PC-3 (cell line): ENCODE results near the gene UBL7. TPM values are rescaled to one million over a fixed set of nuclear protein-coding genes. Genes with fewer than 3 reads are reported as not detected.

Experiments
- ATAC-seq: fragments of 200-7000 bp; cut with Tn5 transposase; 2 replicates; pipeline ENCODE4 v1.9.1; 2020; ENCODE audit warnings: mild to moderate bottlenecking, moderate library complexity
- BruUV-seq: library from RNA; stranded (reverse); fragments of 400-500 nt; replicated peaks from 2 replicates; lab custom pipeline; 2021; lab: Mats Ljungman, UMichigan
- CTCF ChIA-PET: fragments of 300-600 bp; sonication (Branson Sonifier 250); formaldehyde crosslinking; loops from one replicate; lab custom pipeline; 2022; ENCODE audit warnings: antibody characterized with exemption; lab: Charles Lee
- POLR2A ChIA-PET: fragments of 300-600 bp; sonication (Branson Sonifier 250); formaldehyde crosslinking; loops from one replicate; lab custom pipeline; 2022; ENCODE audit warnings: antibody characterized with exemption; ENCODE audit not compliant: unreplicated experiment; lab: Charles Lee
- DNase-seq: peaks from one replicate; pipeline ENCODE4 v3.0.0-alpha.2; 2015
- H2AFZ ChIP-seq: fragments of 300-600 bp; sonication (generic); 2 replicates; pipeline ENCODE4 v1.6.0; 2016; ENCODE audit warnings: antibody characterized with exemption, low read length
- H3F3A ChIP-seq: fragments of 300-600 bp; sonication (generic); one replicate; pipeline ENCODE4 v1.6.0; 2017; ENCODE audit warnings: antibody characterized with exemption, low read length, control low read depth, mild to moderate bottlenecking; ENCODE audit not compliant: unreplicated experiment
- H3K27ac ChIP-seq: fragments of 300-600 bp; sonication (generic); 2 replicates; pipeline ENCODE4 v1.5.1; 2016; ENCODE audit warnings: mild to moderate bottlenecking, low read length
- H3K27me3 ChIP-seq: fragments of 300-600 bp; sonication (generic); 2 replicates; pipeline ENCODE4 v1.6.1; 2016; ENCODE audit warnings: low read length, mixed read lengths
- H3K36me3 ChIP-seq: fragments of 300-600 bp; sonication (generic); 2 replicates; pipeline ENCODE4 v1.6.1; 2016; ENCODE audit warnings: low read depth, mixed run types, low read length, mixed read lengths
- H3K4me1 ChIP-seq: fragments of 300-600 bp; sonication (generic); 2 replicates; pipeline ENCODE4 v1.5.1; 2016; ENCODE audit warnings: low read length; ENCODE audit not compliant: insufficient read depth
- H3K4me2 ChIP-seq: fragments of 300-600 bp; sonication (generic); 2 replicates; pipeline ENCODE4 v1.6.0; 2016; ENCODE audit warnings: low read length
- H3K4me3 ChIP-seq: fragments of 300-600 bp; sonication (generic); 2 replicates; pipeline ENCODE4 v1.5.1; 2016; ENCODE audit warnings: mild to moderate bottlenecking, low read length, mixed read lengths
- H3K79me2 ChIP-seq: fragments of 300-600 bp; sonication (generic); 2 replicates; pipeline ENCODE4 v1.6.1; 2017; ENCODE audit warnings: low read length, mixed read lengths
- H3K9ac ChIP-seq: fragments of 300-600 bp; sonication (generic); 2 replicates; pipeline ENCODE4 v1.6.0; 2016; ENCODE audit warnings: mild to moderate bottlenecking, low read length
- H3K9me2 ChIP-seq: fragments of 300-600 bp; sonication (generic); replicated peaks from 2 replicates; pipeline ENCODE4 v1.6.1; 2016; ENCODE audit warnings: mixed run types, low read length, mixed read lengths
- H3K9me3 ChIP-seq: fragments of 300-600 bp; sonication (generic); 2 replicates; pipeline ENCODE4 v1.6.1; 2016; ENCODE audit warnings: low read length, mixed read lengths
- H4K20me1 ChIP-seq: fragments of 300-600 bp; sonication (generic); 2 replicates; pipeline ENCODE4 v1.6.1; 2016; ENCODE audit warnings: low read length, mixed read lengths
- EZH2 ChIP-seq: fragments of 300-600 bp; sonication (generic); IDR thresholded peaks from one replicate; pipeline ENCODE4 v1.6.1; 2017; ENCODE audit warnings: antibody characterized with exemption, mild to moderate bottlenecking, low read length; ENCODE audit not compliant: unreplicated experiment
- EZH2phosphoT487 ChIP-seq: fragments of 300-600 bp; sonication (generic); IDR thresholded peaks from 2 replicates; pipeline ENCODE4 v1.6.1; 2018; ENCODE audit warnings: mild to moderate bottlenecking, antibody characterized with exemption, low read length, borderline replicate concordance
- intact Hi-C: fragments of 100-400 bp; cut with micrococcal nuclease; formaldehyde crosslinking; loops from 2 replicates; pipeline ENCODE4 v1.9.0; 2023
- total RNA-seq: library from RNA; depleted of rRNA; stranded (reverse); fragments of >200 nt; gene quantifications from 2 replicates; pipeline ENCODE4 v1.2.3, GENCODE V29; 2014
- TF ChIP-seq, protein P1 (sequence below): fragments of 300-600 bp; sonication (generic); conservative IDR thresholded peaks from 2 replicates; pipeline ENCODE4 v1.5.1; 2017; ENCODE audit warnings: antibody characterized with exemption, low read depth, mild to moderate bottlenecking, low read length

UBL7 gene
- total RNA-seq, 1 experiment from 2014 or later, result 57.1 TPM

- Histone ChIP-seq H3K4me2 (no peak overlapping the region), H3K36me3 (peaks cover 39% of the 10 kb centered on the region)
- CTCF ChIA-PET, result no interaction called here
Measured at GRCh38 chr15:74428442-74428787, 32.5 kb downstream of the UBL7 start.

GRCh38 chr15:74427607-74428441 is 33.1 kb downstream of the UBL7 start:
- H3K27me3 ChIP-seq, result no peaks in the 10 kb centered on the region
- no peaks in the 10 kb centered on the region for H3K9me2 ChIP-seq
- ATAC-seq, result no peak
- no TSS peak for BruUV-seq
- H3F3A ChIP-seq, result no peaks in the 10 kb centered on the region
- H3K36me3 ChIP-seq, result peaks cover 39% of the 10 kb centered on the region
- POLR2A ChIA-PET, result no interaction called here
- H4K20me1 ChIP-seq, result peaks cover 98% of the 10 kb centered on the region
- intact Hi-C loops, result no loop called here
- H3K4me2 ChIP-seq, result no peak overlapping the region
- H3K9me3 ChIP-seq, result no peaks in the 10 kb centered on the region
- H3K4me3 ChIP-seq, result no peak overlapping the region
- TF ChIP-seq, protein P1, sequence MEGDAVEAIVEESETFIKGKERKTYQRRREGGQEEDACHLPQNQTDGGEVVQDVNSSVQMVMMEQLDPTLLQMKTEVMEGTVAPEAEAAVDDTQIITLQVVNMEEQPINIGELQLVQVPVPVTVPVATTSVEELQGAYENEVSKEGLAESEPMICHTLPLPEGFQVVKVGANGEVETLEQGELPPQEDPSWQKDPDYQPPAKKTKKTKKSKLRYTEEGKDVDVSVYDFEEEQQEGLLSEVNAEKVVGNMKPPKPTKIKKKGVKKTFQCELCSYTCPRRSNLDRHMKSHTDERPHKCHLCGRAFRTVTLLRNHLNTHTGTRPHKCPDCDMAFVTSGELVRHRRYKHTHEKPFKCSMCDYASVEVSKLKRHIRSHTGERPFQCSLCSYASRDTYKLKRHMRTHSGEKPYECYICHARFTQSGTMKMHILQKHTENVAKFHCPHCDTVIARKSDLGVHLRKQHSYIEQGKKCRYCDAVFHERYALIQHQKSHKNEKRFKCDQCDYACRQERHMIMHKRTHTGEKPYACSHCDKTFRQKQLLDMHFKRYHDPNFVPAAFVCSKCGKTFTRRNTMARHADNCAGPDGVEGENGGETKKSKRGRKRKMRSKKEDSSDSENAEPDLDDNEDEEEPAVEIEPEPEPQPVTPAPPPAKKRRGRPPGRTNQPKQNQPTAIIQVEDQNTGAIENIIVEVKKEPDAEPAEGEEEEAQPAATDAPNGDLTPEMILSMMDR, result no peak
- no peak for TF ChIP-seq EZH2phosphoT487
- TF ChIP-seq EZH2, result no peak
- H3K79me2 ChIP-seq, result peaks cover 100% of the 10 kb centered on the region
- CTCF ChIA-PET, result no interaction called here
- no peak overlapping the region for H3K27ac ChIP-seq
- no peak overlapping the region for H2AFZ ChIP-seq
- no peak overlapping the region for H3K9ac ChIP-seq
- no peak for DNase-seq
- peaks cover 56% of the 10 kb centered on the region for H3K4me1 ChIP-seq

More at GRCh38 chr15:74428442-74428787, 32.5 kb downstream of the UBL7 start:
- no peaks in the 10 kb centered on the region for H3F3A ChIP-seq
- DNase-seq (no peak), ATAC-seq (no peak)
- POLR2A ChIA-PET, result no interaction called here
- intact Hi-C loops, result no loop called here
- H4K20me1 ChIP-seq, result peaks cover 95% of the 10 kb centered on the region
- H3K4me1 ChIP-seq, result peaks cover 50% of the 10 kb centered on the region
- no peak overlapping the region for H3K4me3 ChIP-seq
- no peak for TF ChIP-seq EZH2
- TF ChIP-seq EZH2phosphoT487, result no peak
- TF ChIP-seq, protein P1, result no peak
- no peak overlapping the region for H3K27ac ChIP-seq
- no peaks in the 10 kb centered on the region for H3K27me3 ChIP-seq
- no peaks in the 10 kb centered on the region for H3K9me2 ChIP-seq
- peaks cover 100% of the 10 kb centered on the region for H3K79me2 ChIP-seq
- H3K9ac ChIP-seq, result no peak overlapping the region
- no peak overlapping the region for H2AFZ ChIP-seq
- no peaks in the 10 kb centered on the region for H3K9me3 ChIP-seq
- no TSS peak for BruUV-seq
